Measurements from ENCODE around the gene NUB1.

DNA sequence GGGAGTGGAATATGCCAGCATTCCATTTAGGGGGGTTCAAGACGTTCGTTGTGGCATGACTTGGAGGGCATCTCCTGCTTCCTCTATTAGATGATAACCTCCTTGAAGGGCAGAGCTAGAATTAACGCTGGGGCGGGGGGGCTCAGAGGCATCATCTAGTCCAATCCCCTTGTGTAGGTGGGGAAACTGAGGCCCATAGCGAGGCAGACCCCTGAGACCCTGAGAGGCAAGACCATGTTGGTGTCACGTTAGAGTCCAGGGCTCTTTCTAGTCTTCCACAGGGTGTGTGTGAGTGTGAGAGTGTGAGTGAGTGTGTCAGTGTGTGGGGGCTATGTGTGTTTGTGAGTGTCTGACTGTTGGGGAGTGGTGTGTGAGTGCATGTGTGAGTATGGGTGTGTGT is 29.3 kb upstream of the NUB1 start:
- no peak for TF ChIP-seq POLR2A (IDR thresholded peaks at IDR 0.05; ENCODE audit: low read length)
- no peak for TF ChIP-seq GATA1 (IDR thresholded peaks at IDR 0.05; ENCODE audit: low read depth, low read length)
